Neural cell (in vitro differentiated cells): ENCODE results near the gene POGLUT2. TPM values are rescaled to one million over a fixed set of nuclear protein-coding genes. Genes with fewer than 3 reads are reported as not detected.
"Not testable (repeated sequence)": the region's sequence is repeated elsewhere in the genome, so short reads cannot be mapped to it uniquely, and the experiment has no call there.

Experiments used
- H2AFZ ChIP-seq: fragments of 200-600, 300-800 bp; sonication (generic), shearing (Covaris generic); 2 replicates; pipeline ENCODE4 v1.6.0; 2014; ENCODE audit warnings: low read depth, mild to moderate bottlenecking, antibody characterized with exemption, low read length, moderate library complexity
- H3F3A ChIP-seq: fragments of 200-600 bp; shearing (Covaris generic); 2 replicates; pipeline ENCODE4 v1.6.1; 2016; ENCODE audit warnings: mild to moderate bottlenecking, moderate library complexity, mixed read lengths, antibody characterized with exemption, low read length; ENCODE audit not compliant: insufficient read depth, poor library complexity, severe bottlenecking
- H3K27ac ChIP-seq: fragments of 200-600, 300-800 bp; sonication (generic), shearing (Covaris generic); 2 replicates; pipeline ENCODE4 v1.5.1; 2014; ENCODE audit warnings: mild to moderate bottlenecking, low read length, moderate library complexity
- H3K27me3 ChIP-seq: fragments of 300-800, 200-600 bp; sonication (generic), shearing (Covaris generic); 2 replicates; pipeline ENCODE4 v1.6.0; 2014; ENCODE audit warnings: mild to moderate bottlenecking, low read depth, low read length, moderate library complexity; ENCODE audit not compliant: insufficient read depth
- H3K36me3 ChIP-seq: fragments of 300-800, 200-600 bp; sonication (generic), shearing (Covaris generic); 2 replicates; pipeline ENCODE4 v1.5.1; 2014; ENCODE audit warnings: mild to moderate bottlenecking, antibody characterized with exemption, low read length, moderate library complexity; ENCODE audit not compliant: insufficient read depth
- H3K4me2 ChIP-seq: fragments of 300-800, 200-600 bp; sonication (generic), shearing (Covaris generic); 2 replicates; pipeline ENCODE4 v1.6.0; 2014; ENCODE audit warnings: mild to moderate bottlenecking, low read length
- H3K4me3 ChIP-seq: fragments of 300-800, 200-600 bp; sonication (generic), shearing (Covaris generic); 2 replicates; pipeline ENCODE4 v1.5.1; 2014; ENCODE audit warnings: mild to moderate bottlenecking, low read length, moderate library complexity
- H3K79me2 ChIP-seq: fragments of 200-600 bp; shearing (Covaris generic); replicated peaks from 2 replicates; pipeline ENCODE4 v1.6.0; 2014; ENCODE audit warnings: mild to moderate bottlenecking, low read length, moderate library complexity; ENCODE audit not compliant: insufficient read depth
- H3K9ac ChIP-seq: fragments of 300-800, 200-600 bp; sonication (generic), shearing (Covaris generic); 2 replicates; pipeline ENCODE4 v1.6.1; 2016; ENCODE audit warnings: mild to moderate bottlenecking, low read length, mixed read lengths
- H3K9me2 ChIP-seq: fragments of 200-600 bp; shearing (Covaris generic); 2 replicates; pipeline ENCODE4 v1.6.1; 2016; ENCODE audit warnings: mild to moderate bottlenecking, low read length, mixed read lengths; ENCODE audit not compliant: insufficient read depth
- H3K9me3 ChIP-seq: fragments of 200-600, 300-800 bp; sonication (generic), shearing (Covaris generic); 2 replicates; pipeline ENCODE4 v1.6.1; 2016; ENCODE audit warnings: mild to moderate bottlenecking, mixed run types, low read length, moderate library complexity, mixed read lengths
- H4K20me1 ChIP-seq: fragments of 200-600 bp; shearing (Covaris generic); 2 replicates; pipeline ENCODE4 v1.6.1; 2016; ENCODE audit warnings: mild to moderate bottlenecking, mixed run types; ENCODE audit not compliant: insufficient read depth
- EP300 ChIP-seq: fragments of 450-650 bp; conservative IDR thresholded peaks from 2 replicates; pipeline ENCODE4 v1.6.1; 2014; ENCODE audit warnings: antibody characterized with exemption, mild to moderate bottlenecking, moderate library complexity; ENCODE audit not compliant: poor library complexity, severe bottlenecking
- EZH2 ChIP-seq: fragments of 200-600, 300-800 bp; shearing (Covaris generic), sonication (generic); IDR thresholded peaks from 2 replicates; pipeline ENCODE4 v1.6.1; 2014; ENCODE audit warnings: antibody characterized with exemption, low read length, borderline replicate concordance, mild to moderate bottlenecking; ENCODE audit not compliant: insufficient read depth, poor library complexity, severe bottlenecking
- MXI1 ChIP-seq: fragments of 450-650 bp; conservative IDR thresholded peaks from 2 replicates; pipeline ENCODE4 v1.6.1; 2014; ENCODE audit warnings: antibody characterized with exemption, mild to moderate bottlenecking; ENCODE audit not compliant: poor library complexity, severe bottlenecking
- POLR2AphosphoS5 ChIP-seq: IDR thresholded peaks from 2 replicates; pipeline ENCODE4 v1.6.1; 2012
- RAD21 ChIP-seq: fragments of 450-650 bp; conservative IDR thresholded peaks from 2 replicates; pipeline ENCODE4 v1.6.1; 2014; ENCODE audit warnings: antibody characterized with exemption, mild to moderate bottlenecking, moderate library complexity
- SMC3 ChIP-seq: fragments of 450-650 bp; conservative IDR thresholded peaks from 2 replicates; pipeline ENCODE4 v1.6.1; 2014; ENCODE audit warnings: antibody characterized with exemption, mild to moderate bottlenecking, moderate library complexity; ENCODE audit not compliant: poor library complexity
- TAF1 ChIP-seq: IDR thresholded peaks from 2 replicates; pipeline ENCODE4 v1.6.1; 2012; ENCODE audit warnings: low read depth
- polyA plus RNA-seq: library from polyadenylated mRNA; depleted of rRNA; stranded (reverse); fragments of >200 nt; gene quantifications from 2 replicates; pipeline ENCODE4 v1.2.3, GENCODE V29; 2014
- TF ChIP-seq, protein P1 (sequence below): IDR thresholded peaks from 2 replicates; pipeline ENCODE4 v1.6.1; 2012; ENCODE audit warnings: borderline replicate concordance
- TF ChIP-seq, protein P2 (sequence below): fragments of 450-650 bp; IDR thresholded peaks from 2 replicates; pipeline ENCODE4 v1.5.1; 2014; ENCODE audit warnings: antibody characterized with exemption, mild to moderate bottlenecking, moderate library complexity; ENCODE audit not compliant: poor library complexity, severe bottlenecking

The POGLUT2 gene
- polyA plus RNA-seq, 1 donor from 2014 or later: 51.7 TPM

DNA sequence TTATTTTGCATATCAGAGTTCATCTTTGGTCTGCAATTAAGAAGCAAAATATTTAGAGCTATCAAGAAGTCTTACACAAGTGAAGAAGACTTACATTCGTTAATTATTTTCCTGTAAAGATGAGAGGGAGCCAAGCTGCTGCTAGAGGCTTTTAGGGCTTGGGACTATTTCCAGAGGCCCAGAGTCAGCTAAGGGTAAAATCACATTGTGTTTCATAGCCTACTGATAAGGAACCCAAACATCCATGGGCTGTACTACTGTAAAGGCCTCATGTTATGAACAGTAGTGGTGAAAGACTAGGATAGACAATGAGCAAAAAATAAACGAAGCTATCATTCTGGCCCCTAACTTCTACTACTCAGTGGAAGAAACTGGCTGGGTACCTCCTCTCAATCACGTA, 14.3 kb downstream of the POGLUT2 start:
- Histone ChIP-seq H3K36me3 (peaks cover 17% of the 10 kb centered on the region), H3K4me3 (no peak overlapping the region), H4K20me1 (no peaks in the 10 kb centered on the region), H3K27ac (no peak overlapping the region), H3K9ac (no peak overlapping the region), H3K27me3 (no peaks in the 10 kb centered on the region), H3K9me2 (no peaks in the 10 kb centered on the region), H3K4me2 (no peak overlapping the region), H2AFZ (no peak overlapping the region), H3F3A (no peaks in the 10 kb centered on the region), H3K79me2 (no peaks in the 10 kb centered on the region), H3K9me3 (no peaks in the 10 kb centered on the region)
- TF ChIP-seq, protein P1, sequence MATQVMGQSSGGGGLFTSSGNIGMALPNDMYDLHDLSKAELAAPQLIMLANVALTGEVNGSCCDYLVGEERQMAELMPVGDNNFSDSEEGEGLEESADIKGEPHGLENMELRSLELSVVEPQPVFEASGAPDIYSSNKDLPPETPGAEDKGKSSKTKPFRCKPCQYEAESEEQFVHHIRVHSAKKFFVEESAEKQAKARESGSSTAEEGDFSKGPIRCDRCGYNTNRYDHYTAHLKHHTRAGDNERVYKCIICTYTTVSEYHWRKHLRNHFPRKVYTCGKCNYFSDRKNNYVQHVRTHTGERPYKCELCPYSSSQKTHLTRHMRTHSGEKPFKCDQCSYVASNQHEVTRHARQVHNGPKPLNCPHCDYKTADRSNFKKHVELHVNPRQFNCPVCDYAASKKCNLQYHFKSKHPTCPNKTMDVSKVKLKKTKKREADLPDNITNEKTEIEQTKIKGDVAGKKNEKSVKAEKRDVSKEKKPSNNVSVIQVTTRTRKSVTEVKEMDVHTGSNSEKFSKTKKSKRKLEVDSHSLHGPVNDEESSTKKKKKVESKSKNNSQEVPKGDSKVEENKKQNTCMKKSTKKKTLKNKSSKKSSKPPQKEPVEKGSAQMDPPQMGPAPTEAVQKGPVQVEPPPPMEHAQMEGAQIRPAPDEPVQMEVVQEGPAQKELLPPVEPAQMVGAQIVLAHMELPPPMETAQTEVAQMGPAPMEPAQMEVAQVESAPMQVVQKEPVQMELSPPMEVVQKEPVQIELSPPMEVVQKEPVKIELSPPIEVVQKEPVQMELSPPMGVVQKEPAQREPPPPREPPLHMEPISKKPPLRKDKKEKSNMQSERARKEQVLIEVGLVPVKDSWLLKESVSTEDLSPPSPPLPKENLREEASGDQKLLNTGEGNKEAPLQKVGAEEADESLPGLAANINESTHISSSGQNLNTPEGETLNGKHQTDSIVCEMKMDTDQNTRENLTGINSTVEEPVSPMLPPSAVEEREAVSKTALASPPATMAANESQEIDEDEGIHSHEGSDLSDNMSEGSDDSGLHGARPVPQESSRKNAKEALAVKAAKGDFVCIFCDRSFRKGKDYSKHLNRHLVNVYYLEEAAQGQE: no peak
- TF ChIP-seq POLR2AphosphoS5 (no peak), MXI1 (no peak), TAF1 (no peak), EP300 (no peak), SMC3 (no peak), RAD21 (no peak), EZH2 (no peak)
- TF ChIP-seq, protein P2, sequence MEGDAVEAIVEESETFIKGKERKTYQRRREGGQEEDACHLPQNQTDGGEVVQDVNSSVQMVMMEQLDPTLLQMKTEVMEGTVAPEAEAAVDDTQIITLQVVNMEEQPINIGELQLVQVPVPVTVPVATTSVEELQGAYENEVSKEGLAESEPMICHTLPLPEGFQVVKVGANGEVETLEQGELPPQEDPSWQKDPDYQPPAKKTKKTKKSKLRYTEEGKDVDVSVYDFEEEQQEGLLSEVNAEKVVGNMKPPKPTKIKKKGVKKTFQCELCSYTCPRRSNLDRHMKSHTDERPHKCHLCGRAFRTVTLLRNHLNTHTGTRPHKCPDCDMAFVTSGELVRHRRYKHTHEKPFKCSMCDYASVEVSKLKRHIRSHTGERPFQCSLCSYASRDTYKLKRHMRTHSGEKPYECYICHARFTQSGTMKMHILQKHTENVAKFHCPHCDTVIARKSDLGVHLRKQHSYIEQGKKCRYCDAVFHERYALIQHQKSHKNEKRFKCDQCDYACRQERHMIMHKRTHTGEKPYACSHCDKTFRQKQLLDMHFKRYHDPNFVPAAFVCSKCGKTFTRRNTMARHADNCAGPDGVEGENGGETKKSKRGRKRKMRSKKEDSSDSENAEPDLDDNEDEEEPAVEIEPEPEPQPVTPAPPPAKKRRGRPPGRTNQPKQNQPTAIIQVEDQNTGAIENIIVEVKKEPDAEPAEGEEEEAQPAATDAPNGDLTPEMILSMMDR: no peak

DNA sequence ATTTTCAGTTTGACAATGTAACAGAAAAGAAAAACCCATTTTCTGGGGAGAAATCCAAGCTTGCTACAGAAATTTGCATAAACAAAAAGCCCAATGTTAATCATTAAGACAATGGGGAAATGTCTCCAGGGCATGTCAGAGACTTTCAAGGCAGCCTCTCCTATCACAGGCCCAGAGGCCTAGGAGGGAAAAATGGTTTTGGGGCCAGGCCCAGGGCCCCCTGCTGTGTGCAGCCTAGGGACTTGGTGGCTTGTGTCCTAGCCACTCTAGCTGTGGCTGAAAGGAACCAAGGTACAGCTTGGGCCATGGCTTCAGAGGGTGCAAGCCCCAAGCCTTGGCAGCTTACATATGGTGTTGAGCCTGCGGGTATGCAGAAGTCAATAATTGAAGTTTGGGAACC, 17.2 kb downstream of the POGLUT2 start:
- H3F3A ChIP-seq: no peaks in the 10 kb centered on the region
- no peaks in the 10 kb centered on the region for H3K79me2 ChIP-seq
- no peak overlapping the region for H3K9ac ChIP-seq
- H3K9me3 ChIP-seq: no peaks in the 10 kb centered on the region
- H2AFZ ChIP-seq: no peak overlapping the region
- no peaks in the 10 kb centered on the region for H4K20me1 ChIP-seq
- H3K4me3 ChIP-seq: no peak overlapping the region
- peaks cover 15% of the 10 kb centered on the region for H3K36me3 ChIP-seq
- no peak for TF ChIP-seq POLR2AphosphoS5
- TF ChIP-seq, protein P1: no peak
- no peak for TF ChIP-seq SMC3
- TF ChIP-seq EP300: no peak
- no peaks in the 10 kb centered on the region for H3K27me3 ChIP-seq
- H3K9me2 ChIP-seq: no peaks in the 10 kb centered on the region
- H3K27ac ChIP-seq: no peak overlapping the region
- H3K4me2 ChIP-seq: no peak overlapping the region

DNA sequence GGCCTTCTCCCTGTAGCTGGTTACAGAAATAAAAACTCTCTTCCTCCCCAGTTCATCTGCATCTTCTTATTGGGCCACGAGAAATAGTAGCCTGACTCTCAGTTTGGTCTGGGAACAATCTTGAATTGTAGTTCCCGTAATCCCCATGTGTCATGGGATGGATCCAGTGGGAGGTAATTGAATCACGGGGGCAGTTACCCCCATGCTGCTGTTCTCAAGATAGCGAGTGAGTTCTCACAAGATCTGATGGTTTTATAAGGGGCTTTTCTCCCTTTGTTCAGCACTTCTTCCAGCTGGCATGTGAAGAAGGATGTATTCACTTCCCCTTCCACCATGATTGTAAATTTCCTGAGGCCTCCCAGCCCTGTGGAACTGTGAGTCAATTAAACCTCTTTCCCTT, 18.1 kb downstream of the POGLUT2 start:
- H3K9ac ChIP-seq, H3K4me3 ChIP-seq, H3K27me3 ChIP-seq, H4K20me1 ChIP-seq, H3K9me3 ChIP-seq, H3K27ac ChIP-seq, H3K79me2 ChIP-seq, H3K9me2 ChIP-seq, H3K4me2 ChIP-seq, H3F3A ChIP-seq, H2AFZ ChIP-seq: not testable (repeated sequence)
- H3K36me3 ChIP-seq: peaks cover 14% of the 10 kb centered on the region
